GM18858 (cell line): ENCODE data around the gene RBP4.
"Not testable (repeated sequence)": the region's sequence is repeated elsewhere in the genome, so short reads cannot be mapped to it uniquely, and the experiment has no call there.

Source experiments
- ATAC-seq: cut with Tn5 transposase; IDR thresholded peaks from one replicate; pipeline ENCODE4 v1.9.1; 2021; ENCODE audit not compliant: unreplicated experiment

RBP4 gene

DNA sequence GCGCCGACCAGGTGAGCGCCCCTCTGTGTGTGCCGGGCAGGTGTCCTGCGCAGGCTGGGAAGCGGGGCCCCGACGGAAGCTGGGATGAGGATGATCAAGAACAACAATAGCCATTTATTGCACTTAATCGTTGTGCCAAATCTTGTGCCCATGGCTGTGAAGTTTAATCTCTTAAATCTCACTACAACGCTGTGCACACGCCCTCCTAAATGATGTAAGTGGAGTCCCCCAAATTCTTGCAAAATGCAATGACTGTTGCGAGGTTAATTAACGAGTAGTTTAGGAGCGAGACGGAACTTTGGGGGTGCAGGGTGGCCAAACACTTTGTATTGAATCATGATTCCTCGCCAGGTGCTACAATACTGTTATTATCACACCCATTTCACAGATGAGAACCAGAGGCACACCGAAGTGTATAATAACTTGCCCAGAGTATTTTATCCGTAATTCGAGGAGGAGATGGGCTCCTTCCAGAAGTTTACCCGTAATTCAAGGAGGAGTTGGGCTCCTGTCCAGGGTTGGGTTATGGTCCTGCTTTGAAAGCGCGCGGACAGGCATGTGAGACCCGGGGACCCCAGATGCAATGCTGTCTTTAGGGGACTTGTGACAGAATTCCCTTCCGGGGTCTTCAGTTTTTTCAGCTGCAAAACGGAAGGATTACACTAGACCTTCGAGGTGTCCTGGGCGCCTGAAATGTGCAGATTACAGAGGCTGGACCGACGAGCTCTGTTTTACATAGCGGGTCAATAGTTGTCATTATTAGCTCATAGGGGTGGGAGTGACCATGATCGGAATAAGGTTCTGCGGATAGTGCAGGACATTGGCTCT, 33.5 kb downstream of the RBP4 start:
- ATAC-seq, result no peak

DNA sequence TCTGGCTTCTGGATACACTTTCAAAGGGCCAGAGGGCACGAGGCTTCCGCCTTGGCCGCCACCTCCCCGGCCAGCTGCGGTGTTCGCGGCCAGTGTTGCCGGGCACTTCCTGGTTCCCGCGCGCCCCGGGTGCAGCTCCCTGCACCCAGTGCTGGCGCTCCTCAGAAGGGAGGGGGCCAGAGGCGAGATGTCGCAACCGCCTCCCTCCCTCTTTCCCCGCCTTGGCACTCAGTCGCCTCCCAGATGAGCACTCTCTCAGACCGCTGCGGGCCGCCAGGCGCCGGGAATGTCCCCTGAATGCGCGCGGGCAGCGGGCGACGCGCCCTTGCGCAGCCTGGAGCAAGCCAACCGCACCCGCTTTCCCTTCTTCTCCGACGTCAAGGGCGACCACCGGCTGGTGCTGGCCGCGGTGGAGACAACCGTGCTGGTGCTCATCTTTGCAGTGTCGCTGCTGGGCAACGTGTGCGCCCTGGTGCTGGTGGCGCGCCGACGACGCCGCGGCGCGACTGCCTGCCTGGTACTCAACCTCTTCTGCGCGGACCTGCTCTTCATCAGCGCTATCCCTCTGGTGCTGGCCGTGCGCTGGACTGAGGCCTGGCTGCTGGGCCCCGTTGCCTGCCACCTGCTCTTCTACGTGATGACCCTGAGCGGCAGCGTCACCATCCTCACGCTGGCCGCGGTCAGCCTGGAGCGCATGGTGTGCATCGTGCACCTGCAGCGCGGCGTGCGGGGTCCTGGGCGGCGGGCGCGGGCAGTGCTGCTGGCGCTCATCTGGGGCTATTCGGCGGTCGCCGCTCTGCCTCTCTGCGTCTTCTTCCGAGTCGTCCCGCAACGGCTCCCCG, 34.4 kb downstream of the RBP4 start, which contains the start of gene FFAR4:
FFAR4 (plus strand) TSS at position 231 of the 842 bp plus-strand sequence; CDS start at position 287, 56 bp downstream.
- ATAC-seq, result no peak

DNA sequence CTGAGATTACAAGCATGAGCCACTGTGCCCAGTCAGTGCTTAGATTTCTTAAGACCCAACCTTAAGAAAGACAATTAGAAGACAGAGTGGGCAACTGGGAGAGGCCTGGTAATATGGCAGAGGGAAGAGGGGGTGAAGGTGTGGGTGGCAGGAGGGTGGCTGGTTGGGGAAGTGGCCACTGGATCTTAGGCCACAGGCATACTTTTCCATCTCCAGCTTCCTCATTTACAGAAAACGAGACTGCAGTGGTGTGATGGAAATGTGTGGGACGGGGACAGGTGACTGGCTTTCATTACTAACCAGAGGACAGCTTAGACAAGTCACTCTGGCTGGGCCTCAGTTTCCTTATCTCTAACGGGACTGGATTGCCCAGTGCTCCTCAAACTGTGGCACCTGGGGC, 35.6 kb downstream of the RBP4 start:
- ATAC-seq, result no peak

DNA sequence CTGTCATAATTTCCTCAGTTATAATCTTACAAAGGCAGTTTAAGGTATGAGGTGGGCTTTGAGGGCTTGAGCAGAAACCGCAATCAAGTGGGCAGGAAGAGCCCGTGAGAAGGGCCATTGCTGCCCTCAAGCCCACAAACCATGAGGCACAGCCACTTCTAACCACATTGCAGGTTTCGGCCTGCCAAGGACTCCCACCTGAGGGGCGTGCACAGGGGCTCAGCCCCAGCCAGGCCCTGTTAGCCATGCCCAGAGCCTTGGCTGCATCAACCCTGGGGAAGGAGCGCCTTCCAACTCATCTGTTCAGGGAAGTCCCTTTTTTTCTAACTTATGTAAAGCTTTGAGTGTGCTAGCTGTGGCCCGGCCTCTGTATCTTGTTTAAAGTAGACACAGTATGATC, 40.5 kb downstream of the RBP4 start:
- no peak for ATAC-seq

DNA sequence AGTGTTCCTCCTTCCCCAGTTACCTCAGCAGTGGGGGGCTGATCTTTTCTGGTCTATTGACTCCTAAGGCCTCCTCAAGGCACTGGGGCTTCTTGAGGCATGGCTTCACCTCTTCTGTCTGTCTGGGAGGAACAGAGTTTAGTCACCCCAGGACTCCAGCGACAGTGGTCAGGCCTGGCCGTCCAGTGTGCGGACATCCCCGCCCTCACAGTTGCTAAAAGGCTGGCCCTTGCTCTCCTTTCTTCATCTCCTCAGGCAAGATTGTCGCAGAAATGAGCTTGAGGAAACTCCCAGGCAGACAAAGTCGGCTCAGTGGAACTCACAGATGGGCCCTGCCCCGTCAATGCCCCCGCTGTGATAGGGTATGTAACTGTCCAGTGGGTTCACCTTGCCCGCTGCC, 41.5 kb downstream of the RBP4 start:
- ATAC-seq, result no peak

DNA sequence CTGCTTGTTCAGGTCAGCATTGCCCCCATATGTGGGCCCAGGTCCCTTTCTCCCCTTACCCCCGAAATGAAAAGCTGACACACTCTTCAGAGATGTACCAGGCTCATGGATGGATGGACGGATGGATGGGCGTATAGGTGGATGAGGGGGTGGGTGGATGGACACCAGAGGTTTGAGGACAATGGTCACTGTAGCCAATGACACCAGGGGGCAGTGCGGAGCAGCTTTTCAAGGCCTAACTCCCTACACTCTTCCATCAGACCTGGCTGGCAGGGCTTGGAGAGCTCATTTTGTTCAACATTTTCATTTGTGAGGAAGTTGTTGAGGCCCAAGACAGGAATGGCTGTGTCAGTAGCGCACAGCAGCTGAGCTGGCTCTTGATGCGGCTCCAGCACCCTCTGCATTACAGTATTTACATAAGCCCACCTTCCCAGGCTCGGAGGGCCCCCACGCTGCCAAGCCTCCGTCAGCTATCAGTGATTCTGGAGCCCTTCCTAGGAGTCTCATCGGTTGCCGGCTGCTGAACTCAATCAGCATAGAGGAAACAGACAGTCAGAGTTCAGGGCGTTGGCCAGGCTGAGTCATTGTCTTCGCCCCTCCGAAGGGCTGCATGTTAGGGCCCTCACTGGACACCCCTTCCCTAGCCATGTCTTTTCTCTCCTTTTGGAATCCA, 46.1 kb downstream of the RBP4 start:
- no peak for ATAC-seq

DNA sequence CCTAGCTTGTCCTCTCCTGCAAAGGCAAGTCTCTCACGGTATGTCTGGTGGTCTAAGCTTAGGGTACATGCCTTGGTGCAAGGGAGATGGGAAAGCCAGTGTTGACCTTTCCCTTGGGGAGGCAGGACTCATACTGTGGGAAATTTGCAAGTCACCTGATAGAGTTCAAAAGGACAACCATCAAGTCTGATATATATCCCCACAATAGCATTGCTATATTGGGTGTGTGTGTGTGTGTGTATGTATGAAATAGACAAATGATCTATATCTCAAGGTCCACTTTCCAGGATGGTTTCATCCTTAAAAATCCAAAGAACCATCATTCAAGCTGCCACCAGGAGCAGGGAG, 46.7 kb downstream of the RBP4 start:
- ATAC-seq, result no peak

DNA sequence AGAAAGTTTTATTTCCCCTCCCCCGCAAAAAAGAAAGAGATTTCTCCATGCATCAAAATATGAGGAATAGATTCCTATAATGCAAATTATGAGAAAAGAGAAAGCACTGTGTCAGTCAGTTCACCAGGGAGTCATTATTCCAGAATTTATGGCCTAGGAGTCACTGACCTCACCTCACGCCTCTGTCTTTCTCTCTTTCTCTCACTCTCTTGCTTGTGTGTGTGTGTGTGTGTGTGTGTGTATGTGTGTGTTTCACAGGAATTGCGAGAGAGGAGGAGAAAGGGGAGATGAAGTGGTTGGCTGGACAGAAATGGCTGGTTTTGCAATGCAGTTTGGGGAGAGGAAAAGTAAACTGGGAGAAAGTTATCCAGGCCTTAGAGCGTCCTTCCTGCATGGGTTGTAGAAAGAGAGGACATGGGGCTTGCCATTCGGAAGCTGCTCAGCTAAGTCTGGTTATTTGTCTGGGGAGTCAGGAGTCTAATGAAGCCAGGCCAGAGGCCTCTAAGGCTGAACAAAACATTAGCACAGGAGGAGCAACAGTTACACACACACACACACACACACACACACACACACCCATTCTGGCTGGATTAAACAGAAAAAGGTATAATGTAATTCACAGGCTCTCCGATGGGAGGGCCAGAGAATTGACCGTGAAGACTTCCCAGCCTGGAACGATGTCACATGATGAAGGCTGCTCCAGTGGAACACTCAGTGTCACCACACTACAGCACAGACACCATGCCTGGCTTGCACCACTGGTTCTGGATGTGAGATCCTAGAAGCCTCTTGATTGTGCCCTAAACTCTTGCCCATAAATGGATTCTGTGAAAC, 47.3 kb downstream of the RBP4 start:
- no peak for ATAC-seq

DNA sequence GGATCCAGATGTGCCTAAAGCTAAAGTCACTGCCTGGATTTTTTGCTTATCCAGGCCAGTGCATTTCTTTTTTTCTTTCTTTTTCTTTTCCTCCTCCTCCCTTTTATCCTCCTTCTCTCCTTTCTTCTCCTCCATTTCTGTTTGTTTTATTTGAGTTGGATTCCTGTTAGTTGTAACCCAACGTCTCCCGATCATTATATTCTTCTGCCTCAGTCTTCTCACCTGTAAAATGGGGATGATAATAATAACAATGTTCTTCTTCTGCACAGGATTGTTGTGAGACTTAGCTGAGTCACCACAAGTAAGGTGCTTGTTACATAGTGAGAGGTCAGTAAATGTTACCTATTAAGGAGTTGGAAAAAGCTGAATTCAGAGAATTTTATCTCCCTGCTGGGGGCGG, 48.3 kb downstream of the RBP4 start:
- ATAC-seq, result no peak

DNA sequence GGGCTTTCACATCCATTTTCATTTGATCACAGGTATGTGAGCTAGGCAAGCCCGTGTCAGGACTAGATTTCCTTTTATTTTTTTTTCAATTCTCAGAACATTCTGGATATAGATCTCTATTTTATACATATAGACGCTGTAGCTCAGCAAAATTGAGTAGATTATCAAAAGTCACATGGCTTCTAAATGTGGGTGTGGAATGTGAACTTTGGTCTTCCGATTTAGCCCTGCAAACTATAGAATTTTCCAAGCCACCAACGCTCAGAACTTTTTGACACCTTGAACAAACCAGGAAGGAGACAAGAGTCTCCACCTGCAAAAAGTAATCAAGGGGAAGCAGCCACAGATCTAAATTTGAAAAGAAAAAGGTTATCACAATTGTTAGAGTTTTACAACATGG, 50.4 kb downstream of the RBP4 start:
- no peak for ATAC-seq

DNA sequence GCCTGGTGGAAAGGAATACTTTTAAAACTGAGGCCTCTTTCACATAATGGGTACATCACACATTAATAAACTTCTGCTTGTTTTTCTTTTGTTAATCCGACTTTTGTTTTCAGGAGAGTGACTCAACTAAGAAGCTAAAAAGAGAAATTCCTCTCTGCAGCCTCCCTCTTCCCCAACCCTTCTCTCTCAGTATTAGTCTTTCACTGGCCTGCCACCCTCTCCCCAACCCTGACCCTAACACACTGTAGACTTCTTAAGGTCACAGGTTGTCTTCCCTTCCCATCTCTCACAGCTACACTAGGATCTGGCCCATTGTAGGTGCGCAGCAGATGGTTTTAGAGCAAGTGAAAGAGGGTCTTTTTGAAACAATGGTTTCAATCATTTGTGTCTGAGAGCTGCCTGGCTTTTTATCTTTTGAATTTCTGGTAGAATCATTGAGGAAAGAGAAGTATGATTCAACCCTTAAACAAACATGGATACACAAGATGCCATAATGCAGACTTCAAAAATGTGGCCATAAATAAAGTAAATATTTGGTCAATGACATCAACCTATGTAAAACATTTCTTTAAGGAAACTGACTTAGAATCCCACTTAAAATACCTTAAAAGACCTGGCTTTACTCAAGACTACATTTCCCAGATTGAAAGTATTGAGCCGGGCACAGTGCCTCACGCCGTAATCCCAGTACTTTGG, 52.5 kb downstream of the RBP4 start:
- ATAC-seq, result no peak

DNA sequence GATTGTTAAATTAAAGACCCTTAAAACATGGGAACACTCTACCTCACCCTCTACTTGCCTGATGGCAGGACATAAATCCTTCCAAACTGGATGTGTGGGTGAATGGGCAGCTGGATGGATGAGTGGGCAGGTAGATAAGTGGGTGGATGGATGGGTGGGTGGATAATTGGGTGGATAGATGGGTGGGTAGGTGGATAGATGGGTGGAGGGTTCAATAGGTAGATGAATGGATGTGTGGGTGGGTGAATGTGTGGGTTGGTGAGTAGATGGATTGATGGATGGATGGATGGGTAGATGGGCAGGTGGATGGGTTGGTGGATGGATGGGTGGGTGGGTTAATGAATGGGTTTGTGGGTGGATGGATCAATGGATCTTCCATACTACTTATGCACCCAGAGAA, 53.5 kb downstream of the RBP4 start:
- no peak for ATAC-seq

DNA sequence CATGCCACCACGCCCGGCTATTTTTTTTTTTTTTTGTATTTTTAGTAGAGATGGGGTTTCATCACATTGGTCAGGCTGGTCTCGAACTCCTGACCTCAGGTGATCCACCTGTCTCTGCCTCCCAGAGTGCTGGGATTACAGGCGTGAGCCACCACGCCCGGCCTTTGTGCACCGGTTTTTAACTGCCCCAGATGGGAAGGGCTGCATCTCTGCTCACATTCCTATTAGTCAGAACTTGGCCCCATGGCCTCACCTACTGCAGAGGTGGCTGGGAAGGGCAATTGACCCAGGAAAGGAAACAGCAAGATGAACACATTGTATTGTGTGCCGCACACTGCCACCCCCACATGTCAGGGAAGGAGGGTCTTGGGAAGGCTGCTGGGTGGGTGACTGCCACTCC, 54.0 kb downstream of the RBP4 start:
- not testable (repeated sequence) for ATAC-seq

DNA sequence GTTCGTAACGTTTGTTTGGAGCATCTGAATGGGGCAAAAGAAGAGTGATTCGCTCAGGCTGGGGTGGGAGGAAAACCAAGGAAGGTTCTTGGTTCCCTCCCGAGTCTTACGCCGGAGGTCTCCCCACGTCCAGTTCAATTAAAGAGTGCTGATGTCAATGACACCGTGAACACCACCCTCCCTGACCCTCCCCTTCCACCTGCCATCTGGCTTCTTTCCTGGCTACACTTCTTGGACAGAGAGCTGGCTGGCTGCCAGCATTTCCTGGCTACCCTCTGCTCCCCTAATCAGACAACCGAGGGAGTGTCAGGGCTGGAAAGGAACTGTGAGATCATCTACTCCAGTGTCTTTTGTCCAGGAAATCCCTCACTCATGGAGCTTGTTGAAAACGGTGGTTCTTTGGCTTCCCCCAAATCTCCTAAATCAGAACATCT, 58.7 kb downstream of the RBP4 start:
- ATAC-seq, result no peak
